ENCODE results near the gene FOXJ3. TPM values are rescaled to one million over a fixed set of nuclear protein-coding genes. Genes with fewer than 3 reads are reported as not detected.

FOXJ3 gene
- total and polyA plus RNA-seq, 2 of the 4 experiments (the other 2 are of a cell fraction), result 16.7 to 30.5 TPM

DNA sequence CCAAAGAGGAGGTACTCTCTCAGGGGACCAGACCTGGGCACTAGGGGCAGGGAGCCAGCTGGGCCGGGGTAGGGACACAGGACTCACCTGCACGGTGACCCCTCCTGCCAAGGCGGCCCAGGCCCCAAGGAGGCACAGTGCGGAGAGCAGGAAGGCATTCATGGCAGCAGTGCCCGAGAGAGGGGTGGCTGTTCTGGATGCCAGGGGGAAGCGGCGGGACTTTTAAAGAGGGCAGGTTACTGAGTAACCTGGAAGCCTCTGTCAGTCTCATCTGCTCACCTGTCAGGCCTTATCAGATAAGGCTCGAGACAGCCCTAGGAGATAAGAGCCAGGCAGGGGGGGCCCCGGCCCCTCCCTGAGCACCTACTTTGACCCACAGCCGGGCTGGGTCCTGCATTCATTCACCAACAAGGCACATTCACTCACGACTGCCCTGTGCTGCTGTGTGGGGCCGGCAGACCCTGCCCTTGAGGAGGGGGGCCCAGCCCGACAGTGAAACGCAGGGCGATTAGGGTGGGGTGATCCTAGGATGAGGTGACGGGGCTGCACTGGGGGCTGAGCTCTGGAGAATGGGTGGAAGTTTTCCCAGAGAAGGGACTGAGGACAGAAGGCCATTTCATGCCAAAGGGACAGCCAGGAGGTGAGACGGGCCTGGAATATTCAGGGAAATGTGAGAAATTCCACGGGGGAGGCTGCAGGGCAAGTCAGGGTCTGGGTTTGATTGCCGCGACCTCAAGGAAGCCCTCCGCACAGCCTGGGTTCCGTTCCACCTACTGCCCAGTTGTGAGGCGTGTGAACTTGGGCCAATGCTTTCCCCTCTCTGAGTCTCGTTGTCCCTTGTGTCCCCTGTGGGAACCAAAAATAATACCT lies 170.2 kb downstream of the FOXJ3 start, which contains the start of gene GUCA2A (continued):
- TF ChIP-seq RCOR1 (IDR thresholded peaks at IDR 0.05; ENCODE audit: insufficient replicate concordance, low read length), result no peak

DNA sequence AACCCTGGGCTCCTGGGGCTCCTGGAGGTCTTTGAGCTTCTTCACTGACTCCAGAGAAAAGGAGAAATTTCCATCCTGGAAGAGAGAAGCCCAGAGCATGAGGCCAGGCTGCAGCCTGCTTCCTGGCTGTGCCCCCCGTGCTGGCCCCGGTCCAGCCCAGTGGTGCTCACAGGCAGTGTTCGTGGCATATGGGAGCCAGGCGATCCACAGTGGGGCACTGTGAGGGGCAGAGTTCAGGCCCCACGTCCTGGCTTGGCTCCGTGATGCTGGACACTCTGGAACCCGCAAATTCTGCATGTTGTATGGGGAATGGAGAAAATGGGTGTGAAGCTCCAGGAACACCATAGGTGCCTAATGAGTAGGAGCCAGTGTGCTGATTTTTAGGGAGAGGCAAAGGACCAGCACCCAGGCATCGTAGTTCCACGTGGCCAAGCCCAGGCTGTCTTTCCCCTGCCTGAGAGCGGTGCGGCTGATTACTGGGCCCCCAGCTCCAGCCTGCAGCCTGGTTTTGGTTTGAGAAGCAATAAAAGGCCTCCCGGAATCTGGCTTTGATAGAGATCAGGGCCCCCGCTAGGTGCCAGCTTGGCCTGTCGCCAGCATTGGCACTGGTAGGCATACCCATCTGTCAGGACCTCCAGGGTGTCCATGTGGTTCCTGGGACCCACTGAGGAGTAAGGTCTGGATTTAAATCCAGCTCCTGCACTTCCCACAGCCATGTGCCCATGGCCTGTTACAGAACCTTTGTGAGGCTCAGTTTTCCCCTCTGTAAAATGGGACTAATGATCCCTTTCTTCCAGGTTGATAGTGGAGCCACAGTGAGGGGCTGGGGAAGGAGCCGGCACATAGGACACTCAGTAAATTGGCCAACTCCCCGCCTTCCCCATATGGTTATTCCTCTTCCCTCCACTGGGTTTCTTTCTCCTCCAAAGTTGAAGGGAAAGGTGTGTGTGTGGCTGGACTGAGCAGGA lies 171.2 kb downstream of the FOXJ3 start:
- no TSS peak for BruUV-seq (replicated peaks)
- Histone ChIP-seq H3K4me1 (ENCODE audit: control insufficient read depth, insufficient read depth, low read length) (peaks cover 3% of the 10 kb centered on the region; the same call in 1 of the 2 replicates), H2AFZ (replicated peaks; ENCODE audit: low read length, poor library complexity) (no peak overlapping the region), H3K23ac (ENCODE audit: low read depth, low read length) (no peak overlapping the region), H3K36me3 (ENCODE audit: control insufficient read depth, insufficient read depth, low read length) (no peaks in the 10 kb centered on the region), H4K5ac (ENCODE audit: low read depth, low read length) (no peak overlapping the region), H3K27me3 (ENCODE audit: control insufficient read depth, insufficient read depth, low read length) (peaks cover 5% of the 10 kb centered on the region), H3K9ac (ENCODE audit: low read depth, low read length) (no peak overlapping the region), H4K91ac (ENCODE audit: insufficient read depth, low read depth, low read length) (no peak overlapping the region), H2AK5ac (ENCODE audit: low read depth, low read length) (no peak overlapping the region), H2BK5ac (ENCODE audit: low read depth, low read length, poor library complexity, severe bottlenecking) (no peak overlapping the region), H2AK9ac (replicated peaks; ENCODE audit: low read depth, low read length, poor library complexity) (no peak overlapping the region), H3K27ac (ENCODE audit: insufficient read depth, low read length) (no peak overlapping the region), H3K18ac (ENCODE audit: low read depth, low read length) (no peak overlapping the region), H2BK15ac (ENCODE audit: low read depth, low read length) (no peak overlapping the region), H3K14ac (replicated peaks; ENCODE audit: low read depth, low read length) (no peak overlapping the region), H3K4me3 (ENCODE audit: insufficient read depth, low read depth, low read length) (no peak overlapping the region), H2BK20ac (ENCODE audit: low read depth, low read length) (no peak overlapping the region), H3K4ac (ENCODE audit: low read depth, low read length) (no peak overlapping the region), H3K79me1 (ENCODE audit: low read depth in 1 of 2, low read length in 2 of 2) (no peaks in the 10 kb centered on the region), H4K20me1 (ENCODE audit: insufficient read depth, low read length) (no peaks in the 10 kb centered on the region), H4K8ac (ENCODE audit: low read depth in 2 of 2, low read length in 2 of 2) (no peak overlapping the region), H3K4me2 (ENCODE audit: low read depth, low read length) (no peak overlapping the region), H2BK120ac (ENCODE audit: low read depth, low read length) (no peak overlapping the region), H3K9me1 (ENCODE audit: insufficient read depth, low read length) (peaks cover 3% of the 10 kb centered on the region; the same call in 1 of the 2 replicates), H3K9me3 (ENCODE audit: control insufficient read depth, insufficient read depth, low read length) (peaks cover 5% of the 10 kb centered on the region), H3K56ac (ENCODE audit: extremely low read depth, insufficient read depth, low read length) (no peak overlapping the region)
- in situ Hi-C loops (cut with MboI; ENCODE audit: low sequenced_read_pairs) (no loop called here), dilution Hi-C loops (cut with HindIII; ENCODE audit: low sequenced_read_pairs, unreplicated experiment) (no loop called here), intact Hi-C loops (cut with micrococcal nuclease) (no loop called here)
- ChIA-PET POLR2A (ENCODE audit: unreplicated experiment) (no interaction called here), CTCF (no interaction called here)
- ATAC-seq (ENCODE audit: low read depth) (no peak), DNase-seq (no peak)
- WGBS, 2 experiments (ENCODE audit: extremely low coverage in 2 of 2, insufficient read length in 1 of 2), result 76% methylated on average over 6 of the region's 16 CpGs; no CpG with 5 or more reads in 1 of the 2 experiments
- TF ChIP-seq RCOR1 (IDR thresholded peaks at IDR 0.05; ENCODE audit: insufficient replicate concordance, low read length), result no peak
- no peak for TF ChIP-seq MAFK (IDR thresholded peaks at IDR 0.05; ENCODE audit: low read depth, low read length)
- TF ChIP-seq, protein P1, sequence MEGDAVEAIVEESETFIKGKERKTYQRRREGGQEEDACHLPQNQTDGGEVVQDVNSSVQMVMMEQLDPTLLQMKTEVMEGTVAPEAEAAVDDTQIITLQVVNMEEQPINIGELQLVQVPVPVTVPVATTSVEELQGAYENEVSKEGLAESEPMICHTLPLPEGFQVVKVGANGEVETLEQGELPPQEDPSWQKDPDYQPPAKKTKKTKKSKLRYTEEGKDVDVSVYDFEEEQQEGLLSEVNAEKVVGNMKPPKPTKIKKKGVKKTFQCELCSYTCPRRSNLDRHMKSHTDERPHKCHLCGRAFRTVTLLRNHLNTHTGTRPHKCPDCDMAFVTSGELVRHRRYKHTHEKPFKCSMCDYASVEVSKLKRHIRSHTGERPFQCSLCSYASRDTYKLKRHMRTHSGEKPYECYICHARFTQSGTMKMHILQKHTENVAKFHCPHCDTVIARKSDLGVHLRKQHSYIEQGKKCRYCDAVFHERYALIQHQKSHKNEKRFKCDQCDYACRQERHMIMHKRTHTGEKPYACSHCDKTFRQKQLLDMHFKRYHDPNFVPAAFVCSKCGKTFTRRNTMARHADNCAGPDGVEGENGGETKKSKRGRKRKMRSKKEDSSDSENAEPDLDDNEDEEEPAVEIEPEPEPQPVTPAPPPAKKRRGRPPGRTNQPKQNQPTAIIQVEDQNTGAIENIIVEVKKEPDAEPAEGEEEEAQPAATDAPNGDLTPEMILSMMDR (conservative IDR thresholded peaks at IDR 0.05; ENCODE audit: low read depth, low read length), result no peak
- TF ChIP-seq, protein P2, sequence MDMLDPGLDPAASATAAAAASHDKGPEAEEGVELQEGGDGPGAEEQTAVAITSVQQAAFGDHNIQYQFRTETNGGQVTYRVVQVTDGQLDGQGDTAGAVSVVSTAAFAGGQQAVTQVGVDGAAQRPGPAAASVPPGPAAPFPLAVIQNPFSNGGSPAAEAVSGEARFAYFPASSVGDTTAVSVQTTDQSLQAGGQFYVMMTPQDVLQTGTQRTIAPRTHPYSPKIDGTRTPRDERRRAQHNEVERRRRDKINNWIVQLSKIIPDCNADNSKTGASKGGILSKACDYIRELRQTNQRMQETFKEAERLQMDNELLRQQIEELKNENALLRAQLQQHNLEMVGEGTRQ (IDR thresholded peaks at IDR 0.05; ENCODE audit: low read depth, low read length), result no peak
- TF ChIP-seq SMC3 (IDR thresholded peaks at IDR 0.05; ENCODE audit: low read depth, low read length), result no peak
- no peak for TF ChIP-seq FOS (IDR thresholded peaks at IDR 0.05; ENCODE audit: low read depth, low read length)
- TF ChIP-seq MAZ (IDR thresholded peaks at IDR 0.05; ENCODE audit: borderline replicate concordance, low read depth, low read length), result no peak
- TF ChIP-seq RFX5 (IDR thresholded peaks at IDR 0.05; ENCODE audit: low read depth, low read length), result no peak
- TF ChIP-seq NFE2L2 (IDR thresholded peaks at IDR 0.05; ENCODE audit: low read depth, low read length), result no peak
- no peak for TF ChIP-seq POLR2A (IDR thresholded peaks at IDR 0.05; ENCODE audit: low read depth, low read length)

All from IMR-90 (cell line).